Non-pigmented ciliary epithelial cell (primary cell): ENCODE data around the gene PPHLN1.
"Not testable (repeated sequence)": the region's sequence is repeated elsewhere in the genome, so short reads cannot be mapped to it uniquely, and the experiment has no call there.

Source experiments
- DNase-seq: peaks from one replicate; pipeline ENCODE4 v3.0.0-alpha.2; 2010; ENCODE audit warnings: low read depth

The PPHLN1 gene

GRCh38 chr12:42322567-42322966 lies 3.4 kb upstream of the PPHLN1 start:
- no peak for DNase-seq

- no peak for DNase-seq
Observed at GRCh38 chr12:42323856-42324255, 2.1 kb upstream of the PPHLN1 start.

GRCh38 chr12:42325326-42325652 lies 678 bp upstream of the PPHLN1 start:
- no peak for DNase-seq

- no peak for DNase-seq
Observed at GRCh38 chr12:42326541-42327226, 717 bp downstream of the PPHLN1 start.

GRCh38 chr12:42327227-42327590 lies 1.2 kb downstream of the PPHLN1 start:
- DNase-seq: no peak

GRCh38 chr12:42330097-42330496 lies 4.1 kb downstream of the PPHLN1 start:
- not testable (repeated sequence) for DNase-seq

GRCh38 chr12:42332301-42333285 lies 6.6 kb downstream of the PPHLN1 start:
- DNase-seq: no peak

GRCh38 chr12:42336286-42336685 lies 10.3 kb downstream of the PPHLN1 start:
- no peak for DNase-seq

GRCh38 chr12:42338280-42338679 lies 12.3 kb downstream of the PPHLN1 start:
- no peak for DNase-seq

- DNase-seq: no peak
Observed at GRCh38 chr12:42342028-42342427, 16.1 kb downstream of the PPHLN1 start.

- DNase-seq: no peak
Observed at GRCh38 chr12:42343721-42344120, 17.8 kb downstream of the PPHLN1 start.

- DNase-seq: no peak
Observed at GRCh38 chr12:42346403-42347002, 20.5 kb downstream of the PPHLN1 start.

GRCh38 chr12:42349119-42350020 lies 23.4 kb downstream of the PPHLN1 start:
- not testable (repeated sequence) for DNase-seq

GRCh38 chr12:42350021-42350407 lies 24.0 kb downstream of the PPHLN1 start:
- not testable (repeated sequence) for DNase-seq

- DNase-seq: no peak
Observed at GRCh38 chr12:42356344-42356743, 30.4 kb downstream of the PPHLN1 start.

- no peak for DNase-seq
Observed at GRCh38 chr12:42360747-42361403, 34.9 kb downstream of the PPHLN1 start.

- no peak for DNase-seq
Observed at GRCh38 chr12:42361909-42362646, 36.1 kb downstream of the PPHLN1 start.

GRCh38 chr12:42362647-42363260 lies 36.8 kb downstream of the PPHLN1 start:
- DNase-seq: no peak

- DNase-seq: no peak
Observed at GRCh38 chr12:42364692-42365091, 38.7 kb downstream of the PPHLN1 start.

- no peak for DNase-seq
Observed at GRCh38 chr12:42365486-42365885, 39.5 kb downstream of the PPHLN1 start.
